ENCODE results near the gene PRR33. TPM values are rescaled to one million over a fixed set of nuclear protein-coding genes. Genes with fewer than 3 reads are reported as not detected.

The PRR33 gene
- total and polyA plus RNA-seq, 11 donors: 0.08 to 5.1 (median 2.4) TPM

DNA sequence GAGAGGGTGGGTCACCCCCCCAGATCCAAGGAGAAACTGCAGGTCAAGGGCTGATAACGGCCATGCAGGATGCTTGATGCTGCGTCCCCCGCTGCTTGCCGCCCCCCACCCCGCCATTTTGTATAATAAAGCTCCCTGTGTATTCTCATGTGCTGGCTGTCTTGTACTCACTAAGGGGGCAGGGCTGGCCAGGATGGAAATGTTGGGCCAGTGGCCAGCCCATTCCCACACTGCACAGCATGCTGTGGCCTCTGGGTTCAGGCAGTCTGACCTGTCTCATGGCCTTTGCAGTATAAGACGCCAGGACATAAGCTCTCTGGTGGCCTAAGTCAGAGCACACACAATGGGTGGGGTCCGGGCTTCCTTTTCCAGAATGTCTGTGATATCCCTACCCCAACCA lies 421 bp upstream of the PRR33 start:
- Histone ChIP-seq H3K27me3 (no peaks in the 10 kb centered on the region), H3K9me3 (no peaks in the 10 kb centered on the region), H3K27ac (peak overlapping the region in 3 of 12 donors; percentile 10 to 68 (median 46)), H3K36me3 (peaks cover 0 to 26% (median 13%) of the 10 kb centered on the region in 9 donors), H3K4me1 (peaks cover 0 to 39% (median 0%) of the 10 kb centered on the region in 12 donors), H3K4me3 (peak overlapping the region in 1 of 12 donors; percentile 15)
- DNase-seq (peak in 4 of 5 donors; percentile 42 to 72 (median 56)), ATAC-seq (peak; percentile 25 to 50 (median 44))
- TF ChIP-seq POLR2A (IDR thresholded peaks at IDR 0.05): no peak
- TF ChIP-seq, protein P1, sequence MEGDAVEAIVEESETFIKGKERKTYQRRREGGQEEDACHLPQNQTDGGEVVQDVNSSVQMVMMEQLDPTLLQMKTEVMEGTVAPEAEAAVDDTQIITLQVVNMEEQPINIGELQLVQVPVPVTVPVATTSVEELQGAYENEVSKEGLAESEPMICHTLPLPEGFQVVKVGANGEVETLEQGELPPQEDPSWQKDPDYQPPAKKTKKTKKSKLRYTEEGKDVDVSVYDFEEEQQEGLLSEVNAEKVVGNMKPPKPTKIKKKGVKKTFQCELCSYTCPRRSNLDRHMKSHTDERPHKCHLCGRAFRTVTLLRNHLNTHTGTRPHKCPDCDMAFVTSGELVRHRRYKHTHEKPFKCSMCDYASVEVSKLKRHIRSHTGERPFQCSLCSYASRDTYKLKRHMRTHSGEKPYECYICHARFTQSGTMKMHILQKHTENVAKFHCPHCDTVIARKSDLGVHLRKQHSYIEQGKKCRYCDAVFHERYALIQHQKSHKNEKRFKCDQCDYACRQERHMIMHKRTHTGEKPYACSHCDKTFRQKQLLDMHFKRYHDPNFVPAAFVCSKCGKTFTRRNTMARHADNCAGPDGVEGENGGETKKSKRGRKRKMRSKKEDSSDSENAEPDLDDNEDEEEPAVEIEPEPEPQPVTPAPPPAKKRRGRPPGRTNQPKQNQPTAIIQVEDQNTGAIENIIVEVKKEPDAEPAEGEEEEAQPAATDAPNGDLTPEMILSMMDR (IDR thresholded peaks at IDR 0.05): no peak
- intact Hi-C loops (cut with DNase I): loop anchor here in 1 of 10 donors (5.0 to 10.0 kb wide), 2 partner anchors 53 to 55 kb away; partner anchors contain the start of genes MRPL23 and TNNI2
- WGBS, 4 donors: 83 to 96% (median 89%) methylated on average over 7 of the region's 7 CpGs

DNA sequence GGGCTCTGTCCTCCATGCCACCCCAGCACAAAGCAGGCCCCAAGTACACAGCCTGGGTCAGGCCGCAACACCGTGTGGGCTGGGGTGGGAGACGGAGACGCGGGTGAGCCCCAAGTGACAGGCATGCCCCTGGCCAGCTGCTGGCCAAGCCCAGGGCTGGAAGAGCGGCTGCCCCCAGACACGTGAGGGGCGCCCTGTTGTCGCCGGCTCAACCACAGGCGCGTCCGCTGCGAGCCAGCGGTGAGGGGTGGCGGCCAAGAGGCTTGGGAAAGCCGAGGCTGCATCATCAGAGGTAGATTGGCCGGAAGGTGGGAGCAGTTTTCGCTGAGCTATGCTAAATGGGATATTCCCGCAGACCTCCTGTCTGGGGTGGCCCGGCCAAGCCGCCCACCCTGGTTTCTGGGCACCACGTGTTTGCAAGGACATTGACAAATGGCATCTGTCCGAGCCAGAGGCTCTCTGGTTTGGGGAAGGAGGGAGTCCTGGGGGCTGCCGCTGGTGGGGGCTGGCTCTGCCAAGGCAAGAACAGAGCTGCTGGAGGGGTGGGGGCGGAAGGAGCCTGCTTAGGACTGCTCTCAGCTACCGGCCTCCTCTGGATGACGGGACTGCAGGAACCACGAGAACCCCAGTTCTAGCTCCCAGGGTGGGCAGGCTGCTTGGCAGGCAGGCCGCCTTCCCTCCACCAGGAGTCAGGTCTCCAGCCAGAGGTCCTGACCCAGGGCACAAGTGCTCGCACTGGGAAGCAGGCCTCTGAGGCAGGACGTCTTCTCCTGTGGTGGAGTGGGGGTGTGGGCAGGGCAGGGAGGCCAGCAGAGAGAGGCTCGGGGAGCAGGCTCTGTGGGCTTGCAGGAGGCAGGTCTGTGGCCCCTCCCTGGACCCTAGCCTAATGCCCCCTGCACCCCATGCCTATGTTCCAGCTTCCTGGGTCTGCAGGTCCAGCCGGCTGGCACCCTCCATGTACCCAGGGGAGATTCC lies 552 bp downstream of the PRR33 start:
- ATAC-seq (peak in 3 of 4 donors; percentile 6 to 9 (median 7)), DNase-seq (peak in 3 of 5 donors; percentile 28 to 62 (median 28))
- Histone ChIP-seq H3K27ac (peak overlapping the region in 3 of 12 donors; percentile 3 to 68 (median 19)), H3K9me3 (no peaks in the 10 kb centered on the region), H3K36me3 (peaks cover 0 to 35% (median 21%) of the 10 kb centered on the region in 9 donors), H3K27me3 (no peaks in the 10 kb centered on the region), H3K4me3 (no peak overlapping the region), H3K4me1 (peaks cover 0 to 32% (median 0%) of the 10 kb centered on the region in 12 donors)
- intact Hi-C loops (cut with DNase I): loop anchor here in 1 of 10 donors (5.0 to 10.0 kb wide), 2 partner anchors 54 kb away; partner anchors contain the start of genes MRPL23 and TNNI2
- TF ChIP-seq, protein P1 (IDR thresholded peaks at IDR 0.05): no peak
- TF ChIP-seq POLR2A (IDR thresholded peaks at IDR 0.05): no peak
- WGBS, 4 donors: 84 to 87% (median 86%) methylated on average over 15 to 34 of the region's 34 CpGs

DNA sequence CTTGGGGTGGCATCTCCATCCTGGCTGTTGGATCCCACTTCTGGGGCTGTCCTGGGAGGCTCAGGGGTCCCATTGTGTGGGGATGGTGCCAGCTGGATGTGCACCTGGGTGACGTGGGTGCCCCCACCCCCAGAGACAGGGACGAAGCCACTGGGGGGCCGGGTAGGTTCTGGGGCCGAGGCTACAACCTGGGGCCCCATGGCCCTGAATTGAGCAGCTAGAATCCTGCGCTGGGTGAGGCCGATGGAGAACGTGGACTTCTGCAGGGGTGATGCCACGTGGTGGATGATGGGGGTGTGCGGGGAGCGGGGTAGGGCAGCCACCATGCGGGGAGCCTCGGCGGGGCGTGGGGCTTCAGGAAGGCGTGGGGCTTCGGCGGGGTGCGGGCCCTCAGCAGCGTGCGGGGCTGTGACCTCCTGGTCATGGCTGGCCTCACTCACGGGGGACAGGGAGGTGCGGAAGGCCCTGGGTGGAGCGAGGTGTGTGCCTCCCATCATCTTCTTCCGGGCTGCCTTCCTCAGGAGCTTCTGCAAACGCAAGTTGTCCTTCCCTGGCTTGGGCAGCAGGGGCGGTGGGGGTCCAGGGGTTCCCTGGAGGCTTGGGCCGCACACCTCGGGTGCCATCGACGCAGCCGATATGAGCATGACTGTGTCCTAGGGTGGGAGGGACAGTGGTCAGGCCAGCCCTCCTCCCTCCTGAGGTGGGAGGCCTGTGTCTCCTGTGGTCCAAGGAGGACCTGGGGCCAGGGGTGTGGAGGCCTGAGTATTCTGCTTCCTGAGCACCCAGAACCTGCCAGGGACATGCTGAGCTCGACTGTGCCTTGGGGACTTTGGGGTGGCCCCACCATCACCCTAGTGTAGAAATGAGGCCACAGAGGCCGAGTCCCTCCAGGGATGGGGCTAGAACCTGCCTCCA lies 1.5 kb downstream of the PRR33 start:
- DNase-seq: peak in 2 of 5 donors; percentile 22 to 52
- WGBS, 4 donors: 87 to 96% (median 92%) methylated on average over 28 to 33 of the region's 33 CpGs
- TF ChIP-seq, protein P1 (IDR thresholded peaks at IDR 0.05): no peak
- no peak for TF ChIP-seq POLR2A (IDR thresholded peaks at IDR 0.05)
- H3K27ac ChIP-seq: peak overlapping the region in 2 of 12 donors; percentile 3 to 71
- peak in 3 of 4 donors; percentile 2 to 5 (median 3) for ATAC-seq
- peaks cover 0 to 32% (median 0%) of the 10 kb centered on the region in 12 donors for H3K4me1 ChIP-seq
- H3K4me3 ChIP-seq: peak overlapping the region in 1 of 12 donors; percentile 16
- H3K9me3 ChIP-seq: no peaks in the 10 kb centered on the region
- peaks cover 0 to 45% (median 31%) of the 10 kb centered on the region in 9 donors for H3K36me3 ChIP-seq
- intact Hi-C loops (cut with DNase I): loop anchor here in 2 of 10 donors (5.0 to 10.0 kb wide), 3 partner anchors 53 to 255 kb away; partner anchors contain the start of genes MRPL23 (in 1 of the 2) and TNNI2 (in 1 of the 2)
- H3K27me3 ChIP-seq: no peaks in the 10 kb centered on the region

Data from heart left ventricle (tissue), 16 donors.